ENCODE results near the gene LGMN. TPM values are rescaled to one million over a fixed set of nuclear protein-coding genes. Genes with fewer than 3 reads are reported as not detected.

LGMN gene
- total and polyA plus RNA-seq, 2 of the 13 experiments (the other 11 are each of a cell fraction or from before 2014, with no cell fraction given) = 28.9 to 76.4 TPM

DNA sequence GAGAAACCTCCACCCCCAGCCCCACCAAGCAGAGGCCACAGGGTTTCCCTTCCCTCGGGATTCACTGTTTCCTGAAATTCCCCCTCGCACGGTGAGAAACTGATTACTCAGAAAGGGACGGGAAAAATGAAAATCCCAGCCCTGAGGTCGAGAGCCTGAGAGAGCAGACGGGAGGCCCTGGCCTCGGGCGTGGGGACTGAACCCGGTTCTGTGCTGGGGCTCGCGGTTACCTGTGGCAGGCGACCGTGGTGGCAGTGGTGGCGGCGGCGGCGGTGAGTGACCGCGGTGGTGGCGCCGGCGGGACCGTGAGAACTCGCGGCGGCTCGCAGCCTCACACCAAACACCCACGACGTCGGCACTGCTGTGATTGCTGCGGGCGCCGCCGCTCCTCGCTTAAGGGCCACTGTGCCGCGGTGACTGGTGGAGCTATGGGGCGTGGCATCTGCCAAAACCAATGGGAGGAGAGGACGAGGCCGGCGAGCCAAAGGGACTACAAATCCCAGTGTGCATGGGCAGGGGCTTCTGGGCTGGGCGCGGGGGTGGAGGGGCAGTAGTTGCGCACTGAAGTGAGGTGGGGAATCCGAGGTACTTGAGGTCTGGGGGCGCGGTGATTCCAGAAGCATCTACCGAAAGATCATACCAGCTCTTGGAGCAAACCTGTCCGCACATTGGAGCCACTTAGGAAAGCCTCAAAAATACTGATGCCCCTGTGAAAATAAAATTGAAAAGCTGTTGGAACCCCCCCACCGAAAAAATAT lies at the start of gene LGMN (continued):
- TF ChIP-seq, protein P1, sequence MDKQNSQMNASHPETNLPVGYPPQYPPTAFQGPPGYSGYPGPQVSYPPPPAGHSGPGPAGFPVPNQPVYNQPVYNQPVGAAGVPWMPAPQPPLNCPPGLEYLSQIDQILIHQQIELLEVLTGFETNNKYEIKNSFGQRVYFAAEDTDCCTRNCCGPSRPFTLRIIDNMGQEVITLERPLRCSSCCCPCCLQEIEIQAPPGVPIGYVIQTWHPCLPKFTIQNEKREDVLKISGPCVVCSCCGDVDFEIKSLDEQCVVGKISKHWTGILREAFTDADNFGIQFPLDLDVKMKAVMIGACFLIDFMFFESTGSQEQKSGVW (CRISPR knock-in tag; IDR thresholded peaks at IDR 0.05; ENCODE audit: borderline replicate concordance) = no peak
- TF ChIP-seq NR3C1 (CRISPR knock-in tag; IDR thresholded peaks at IDR 0.05) (no peak), PRPF4 (IDR thresholded peaks at IDR 0.05; ENCODE audit: low read depth, low read length, poor library complexity, severe bottlenecking) (no peak), GTF3A (CRISPR knock-in tag; conservative IDR thresholded peaks at IDR 0.05) (no peak), DR1 (CRISPR knock-in tag; IDR thresholded peaks at IDR 0.05) (peak; percentile 98), SP4 (CRISPR knock-in tag; IDR thresholded peaks at IDR 0.05) (peak; percentile 78; the same call in 1 of the 2 replicates), ZNF766 (CRISPR knock-in tag; IDR thresholded peaks at IDR 0.05; ENCODE audit: borderline replicate concordance) (0 out of 2 replicates have a peak, but pooled peaks have one; percentile 59), AHR (CRISPR knock-in tag; IDR thresholded peaks at IDR 0.05) (peak; percentile 51; the same call in 1 of the 2 replicates), CHD4 (IDR thresholded peaks at IDR 0.05; ENCODE audit: borderline replicate concordance, low read length) (no peak), MYNN (CRISPR knock-in tag; IDR thresholded peaks at IDR 0.05; ENCODE audit: low read depth) (no peak), ZKSCAN8 (CRISPR knock-in tag; IDR thresholded peaks at IDR 0.05; ENCODE audit: borderline replicate concordance) (no peak), ZNF614 (CRISPR knock-in tag; IDR thresholded peaks at IDR 0.05; ENCODE audit: borderline replicate concordance) (peak; percentile 21; the same call in 1 of the 2 replicates), ZNF557 (CRISPR knock-in tag; IDR thresholded peaks at IDR 0.05) (no peak), ZNF446 (CRISPR knock-in tag; IDR thresholded peaks at IDR 0.05) (peak; percentile 65), GATAD1 (CRISPR knock-in tag; IDR thresholded peaks at IDR 0.05) (peak; percentile 66), ZNF468 (CRISPR knock-in tag; IDR thresholded peaks at IDR 0.05) (no peak), ZNF282 (IDR thresholded peaks at IDR 0.05; ENCODE audit: partially characterized antibody) (no peak), SKI (IDR thresholded peaks at IDR 0.05; ENCODE audit: partially characterized antibody) (peak; percentile 71), RORA (CRISPR knock-in tag; IDR thresholded peaks at IDR 0.05) (no peak), ZNF644 (CRISPR knock-in tag; IDR thresholded peaks at IDR 0.05; ENCODE audit: low read depth) (no peak), ZNF749 (CRISPR knock-in tag; IDR thresholded peaks at IDR 0.05; ENCODE audit: borderline replicate concordance) (0 out of 2 replicates have a peak, but pooled peaks have one; percentile 53)
- TF ChIP-seq, protein P2, sequence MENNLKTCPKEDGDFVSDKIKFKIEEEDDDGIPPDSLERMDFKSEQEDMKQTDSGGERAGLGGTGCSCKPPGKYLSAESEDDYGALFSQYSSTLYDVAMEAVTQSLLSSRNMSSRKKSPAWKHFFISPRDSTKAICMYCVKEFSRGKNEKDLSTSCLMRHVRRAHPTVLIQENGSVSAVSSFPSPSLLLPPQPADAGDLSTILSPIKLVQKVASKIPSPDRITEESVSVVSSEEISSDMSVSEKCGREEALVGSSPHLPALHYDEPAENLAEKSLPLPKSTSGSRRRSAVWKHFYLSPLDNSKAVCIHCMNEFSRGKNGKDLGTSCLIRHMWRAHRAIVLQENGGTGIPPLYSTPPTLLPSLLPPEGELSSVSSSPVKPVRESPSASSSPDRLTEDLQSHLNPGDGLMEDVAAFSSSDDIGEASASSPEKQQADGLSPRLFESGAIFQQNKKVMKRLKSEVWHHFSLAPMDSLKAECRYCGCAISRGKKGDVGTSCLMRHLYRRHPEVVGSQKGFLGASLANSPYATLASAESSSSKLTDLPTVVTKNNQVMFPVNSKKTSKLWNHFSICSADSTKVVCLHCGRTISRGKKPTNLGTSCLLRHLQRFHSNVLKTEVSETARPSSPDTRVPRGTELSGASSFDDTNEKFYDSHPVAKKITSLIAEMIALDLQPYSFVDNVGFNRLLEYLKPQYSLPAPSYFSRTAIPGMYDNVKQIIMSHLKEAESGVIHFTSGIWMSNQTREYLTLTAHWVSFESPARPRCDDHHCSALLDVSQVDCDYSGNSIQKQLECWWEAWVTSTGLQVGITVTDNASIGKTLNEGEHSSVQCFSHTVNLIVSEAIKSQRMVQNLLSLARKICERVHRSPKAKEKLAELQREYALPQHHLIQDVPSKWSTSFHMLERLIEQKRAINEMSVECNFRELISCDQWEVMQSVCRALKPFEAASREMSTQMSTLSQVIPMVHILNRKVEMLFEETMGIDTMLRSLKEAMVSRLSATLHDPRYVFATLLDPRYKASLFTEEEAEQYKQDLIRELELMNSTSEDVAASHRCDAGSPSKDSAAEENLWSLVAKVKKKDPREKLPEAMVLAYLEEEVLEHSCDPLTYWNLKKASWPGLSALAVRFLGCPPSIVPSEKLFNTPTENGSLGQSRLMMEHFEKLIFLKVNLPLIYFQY (CRISPR knock-in tag; IDR thresholded peaks at IDR 0.05; ENCODE audit: borderline replicate concordance) = no peak
- TF ChIP-seq, protein P3, sequence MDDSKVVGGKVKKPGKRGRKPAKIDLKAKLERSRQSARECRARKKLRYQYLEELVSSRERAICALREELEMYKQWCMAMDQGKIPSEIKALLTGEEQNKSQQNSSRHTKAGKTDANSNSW (CRISPR knock-in tag; IDR thresholded peaks at IDR 0.05; ENCODE audit: borderline replicate concordance) = no peak
- TF ChIP-seq, protein P4, sequence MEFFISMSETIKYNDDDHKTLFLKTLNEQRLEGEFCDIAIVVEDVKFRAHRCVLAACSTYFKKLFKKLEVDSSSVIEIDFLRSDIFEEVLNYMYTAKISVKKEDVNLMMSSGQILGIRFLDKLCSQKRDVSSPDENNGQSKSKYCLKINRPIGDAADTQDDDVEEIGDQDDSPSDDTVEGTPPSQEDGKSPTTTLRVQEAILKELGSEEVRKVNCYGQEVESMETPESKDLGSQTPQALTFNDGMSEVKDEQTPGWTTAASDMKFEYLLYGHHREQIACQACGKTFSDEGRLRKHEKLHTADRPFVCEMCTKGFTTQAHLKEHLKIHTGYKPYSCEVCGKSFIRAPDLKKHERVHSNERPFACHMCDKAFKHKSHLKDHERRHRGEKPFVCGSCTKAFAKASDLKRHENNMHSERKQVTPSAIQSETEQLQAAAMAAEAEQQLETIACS (CRISPR knock-in tag; IDR thresholded peaks at IDR 0.05) = no peak
